ENCODE results near the gene EIF2B5. TPM values are rescaled to one million over a fixed set of nuclear protein-coding genes. Genes with fewer than 3 reads are reported as not detected.

EIF2B5 gene
- total and polyA plus RNA-seq, 9 of the 15 experiments (the other 6 are each of a cell fraction or from before 2014, with no cell fraction given) = 19.1 to 92.4 (median 74.0) TPM

- TF ChIP-seq BRF2 (IDR thresholded peaks at IDR 0.05; ENCODE audit: borderline replicate concordance, insufficient read depth, insufficient read length) = no peak
- TF ChIP-seq ZZZ3 (IDR thresholded peaks at IDR 0.05) = no peak
- no peak for TF ChIP-seq MXI1 (IDR thresholded peaks at IDR 0.05; ENCODE audit: low read depth, low read length)
- peak; percentile 79; the same call in 1 of the 2 replicates for TF ChIP-seq ZSCAN29 (IDR thresholded peaks at IDR 0.05)
- TF ChIP-seq XRCC3 (IDR thresholded peaks at IDR 0.05) = no peak
- TF ChIP-seq U2AF1 (optimal IDR thresholded peaks at IDR 0.05; ENCODE audit: low read depth, low read length) = no peak
- no peak for TF ChIP-seq ZNF124 (CRISPR knock-in tag; IDR thresholded peaks at IDR 0.05)
- 0 out of 2 replicates have a peak, but pooled peaks have one; percentile 27 for TF ChIP-seq TOE1 (IDR thresholded peaks at IDR 0.05; ENCODE audit: borderline replicate concordance)
- no peak for TF ChIP-seq TOE1 (CRISPR knock-in tag; IDR thresholded peaks at IDR 0.05; ENCODE audit: borderline replicate concordance, low read depth)
- TF ChIP-seq SETDB1 (IDR thresholded peaks at IDR 0.05; ENCODE audit: low read length) = no peak
- no peak for TF ChIP-seq SMAD1 (IDR thresholded peaks at IDR 0.05; ENCODE audit: low read depth, low read length, partially characterized antibody)
- 0 out of 2 replicates have a peak, but pooled peaks have one; percentile 26 for TF ChIP-seq ZBTB40 (IDR thresholded peaks at IDR 0.05)
- no peak for TF ChIP-seq ZBTB40 (CRISPR knock-in tag; IDR thresholded peaks at IDR 0.05)
Observed at GRCh38 chr3:184155644-184156521, 20.7 kb downstream of the EIF2B5 start (continued).
